Posterior cingulate gyrus (tissue), 11 donors: Measurements from ENCODE around the gene CDH13.

Experiments
- DNase-seq, 10 donors: peaks; one replicate each; pipeline versions ENCODE4 v3.0.0 to v3.0.0-alpha.2; 2020 to 2021; ENCODE audit warnings: mixed read lengths in 3 of 10
- intact Hi-C: fragments of 100-400 bp; cut with DNase I; formaldehyde crosslinking; loops from one replicate; pipeline ENCODE4 v1.15.1; 2023

Gene CDH13

GRCh38 chr16:83813823-83814658 is 1187.3 kb downstream of the CDH13 start:
- no peak for DNase-seq
- intact Hi-C loops = no loop called here

GRCh38 chr16:83814659-83814985 is 1187.9 kb downstream of the CDH13 start:
- intact Hi-C loops = no loop called here
- DNase-seq = no peak

- DNase-seq = no peak
- intact Hi-C loops = no loop called here
Observed at GRCh38 chr16:83817022-83817421, 1190.3 kb downstream of the CDH13 start.

- intact Hi-C loops = no loop called here
Observed at GRCh38 chr16:83818276-83818675, 1191.5 kb downstream of the CDH13 start.

GRCh38 chr16:83819361-83819760 is 1192.6 kb downstream of the CDH13 start:
- DNase-seq = no peak
- intact Hi-C loops = no loop called here

More at GRCh38 chr16:83818276-83818675, 1191.5 kb downstream of the CDH13 start:
- no peak for DNase-seq

- intact Hi-C loops = loop anchor here (1.0 to 5.0 kb wide), 2 partner anchors 53 to 71 kb away; partner anchors contain the start of gene MLYCD
- DNase-seq = peak; percentile 68 to 97 (median 90)
Observed at GRCh38 chr16:83826146-83826913, 1199.6 kb downstream of the CDH13 start.

- intact Hi-C loops = no loop called here
- no peak for DNase-seq
Observed at GRCh38 chr16:83830091-83830768, 1203.5 kb downstream of the CDH13 start.

GRCh38 chr16:83830769-83831455 is 1204.1 kb downstream of the CDH13 start:
- intact Hi-C loops = no loop called here
- DNase-seq = no peak

GRCh38 chr16:83831456-83831987 is 1204.8 kb downstream of the CDH13 start:
- no peak for DNase-seq
- intact Hi-C loops = no loop called here

GRCh38 chr16:83833921-83834320 is 1207.2 kb downstream of the CDH13 start:
- no peak for DNase-seq
- intact Hi-C loops = no loop called here

- DNase-seq = no peak
- intact Hi-C loops = no loop called here
Observed at GRCh38 chr16:83835586-83836566, 1209.1 kb downstream of the CDH13 start.

GRCh38 chr16:83837566-83837965 is 1210.8 kb downstream of the CDH13 start:
- no peak for DNase-seq
- intact Hi-C loops = no loop called here

GRCh38 chr16:83838151-83838550 is 1211.4 kb downstream of the CDH13 start:
- intact Hi-C loops = no loop called here
- no peak for DNase-seq

GRCh38 chr16:83839561-83839960 is 1212.8 kb downstream of the CDH13 start:
- intact Hi-C loops = no loop called here
- no peak for DNase-seq

- no peak for DNase-seq
- intact Hi-C loops = no loop called here
Observed at GRCh38 chr16:83840060-83840617, 1213.4 kb downstream of the CDH13 start.

GRCh38 chr16:83842291-83842690 is 1215.5 kb downstream of the CDH13 start:
- intact Hi-C loops = no loop called here
- DNase-seq = no peak

GRCh38 chr16:83842756-83843507 is 1216.2 kb downstream of the CDH13 start:
- DNase-seq = no peak
- intact Hi-C loops = no loop called here

- DNase-seq = no peak
- intact Hi-C loops = no loop called here
Observed at GRCh38 chr16:83843657-83844056, 1216.9 kb downstream of the CDH13 start.
